GM21723 (cell line): ENCODE results near the gene REV3L.

Experiments used
- ATAC-seq: cut with Tn5 transposase; IDR thresholded peaks from one replicate; pipeline ENCODE4 v1.9.1; 2021; ENCODE audit warnings: mild to moderate bottlenecking, moderate library complexity; ENCODE audit not compliant: unreplicated experiment

Gene REV3L

DNA sequence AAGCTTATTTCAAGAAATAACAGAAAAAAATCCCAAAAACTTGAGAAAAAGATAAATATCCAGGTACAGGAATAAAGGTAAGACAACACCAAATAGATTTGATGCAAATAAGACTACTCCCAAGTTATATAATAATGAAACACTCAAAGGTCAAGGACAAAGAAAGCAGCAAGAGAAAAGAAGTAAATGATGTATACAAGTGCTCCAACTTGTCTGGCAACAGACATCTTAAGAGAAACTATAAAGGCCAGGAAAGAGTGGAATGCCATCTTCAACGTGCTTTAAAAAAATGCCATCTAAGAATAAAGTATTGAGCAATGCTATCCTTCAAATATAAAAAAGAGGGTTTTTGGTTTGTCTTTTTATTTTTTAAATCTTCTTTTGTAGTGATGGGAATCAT, 54.2 kb downstream of the REV3L start:
- no peak for ATAC-seq

DNA sequence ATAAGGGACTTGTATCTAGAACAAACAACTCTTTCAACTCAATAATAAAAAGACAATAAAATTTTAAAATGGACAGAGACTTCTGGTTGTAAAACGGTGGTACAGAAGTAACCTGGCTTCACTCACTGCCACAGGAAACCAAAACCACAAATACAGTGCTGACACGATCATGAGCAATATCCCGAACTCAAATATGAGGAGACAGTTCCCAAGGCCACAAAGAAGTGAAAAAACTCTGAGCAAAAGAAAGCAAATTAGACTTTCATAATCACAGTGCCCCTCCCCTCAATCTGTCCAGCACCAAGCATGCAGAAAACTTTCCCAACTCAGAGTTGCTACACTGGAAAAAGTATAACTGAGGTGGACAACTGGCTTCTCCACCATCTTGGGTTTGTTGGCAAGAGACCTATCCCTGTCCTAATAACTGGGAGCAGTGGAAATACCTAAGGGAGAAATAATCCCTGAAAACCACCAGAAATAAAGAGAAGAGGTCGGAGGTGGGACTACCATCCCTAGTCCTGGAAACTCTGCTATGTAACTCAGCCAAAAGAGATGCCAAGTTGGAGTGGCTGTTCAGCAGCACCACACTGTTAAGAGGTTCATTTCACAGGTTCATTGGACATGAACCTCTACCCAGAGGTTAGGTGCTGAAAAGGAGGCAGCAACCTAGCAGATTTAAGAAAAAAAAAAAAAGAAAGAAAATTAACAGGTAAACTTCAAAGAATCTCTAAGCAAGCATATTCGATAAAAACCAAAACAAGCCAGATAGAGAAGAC, 55.5 kb downstream of the REV3L start:
- peak; percentile 57 for ATAC-seq

DNA sequence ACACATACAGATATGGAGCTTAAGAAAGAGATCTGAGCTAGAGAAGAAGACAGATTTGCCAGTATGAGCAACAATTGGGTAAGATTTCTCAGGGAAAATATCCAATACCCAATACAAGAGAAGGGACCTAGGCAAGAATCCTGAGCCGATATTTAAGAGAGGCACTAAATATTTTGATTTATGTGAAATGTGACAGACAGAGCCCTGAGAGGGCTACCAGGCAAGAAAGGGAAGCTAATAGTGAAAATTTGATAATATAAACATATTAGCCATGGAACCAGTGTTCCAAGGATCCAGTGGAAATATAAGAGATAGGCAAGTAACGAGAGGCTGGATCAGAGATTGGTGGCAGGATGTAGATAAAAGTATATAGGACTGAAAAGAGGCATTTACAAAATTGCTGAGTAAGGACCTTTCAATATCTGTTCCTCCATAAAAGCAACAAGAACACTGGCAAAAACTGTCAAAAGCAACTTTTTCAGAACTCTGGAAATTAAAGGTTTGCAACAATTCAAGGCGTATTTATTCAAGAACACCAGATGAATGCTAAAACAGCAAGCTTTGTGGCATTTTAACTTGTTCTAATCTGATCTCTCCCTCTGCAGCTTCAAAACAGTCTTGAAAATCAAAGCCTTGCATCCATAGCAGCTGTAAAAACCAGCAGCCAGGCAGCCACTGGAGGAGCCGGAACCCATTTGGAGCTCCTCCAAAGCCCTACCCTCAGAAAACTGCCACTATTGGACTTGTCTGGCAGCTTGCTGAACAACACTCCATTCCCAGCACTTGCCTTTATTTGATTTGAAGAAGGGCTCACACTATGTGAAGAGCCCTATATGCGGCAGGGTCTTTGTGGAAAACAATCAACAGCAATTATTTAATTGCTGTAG, 58.8 kb downstream of the REV3L start:
- ATAC-seq, result no peak

DNA sequence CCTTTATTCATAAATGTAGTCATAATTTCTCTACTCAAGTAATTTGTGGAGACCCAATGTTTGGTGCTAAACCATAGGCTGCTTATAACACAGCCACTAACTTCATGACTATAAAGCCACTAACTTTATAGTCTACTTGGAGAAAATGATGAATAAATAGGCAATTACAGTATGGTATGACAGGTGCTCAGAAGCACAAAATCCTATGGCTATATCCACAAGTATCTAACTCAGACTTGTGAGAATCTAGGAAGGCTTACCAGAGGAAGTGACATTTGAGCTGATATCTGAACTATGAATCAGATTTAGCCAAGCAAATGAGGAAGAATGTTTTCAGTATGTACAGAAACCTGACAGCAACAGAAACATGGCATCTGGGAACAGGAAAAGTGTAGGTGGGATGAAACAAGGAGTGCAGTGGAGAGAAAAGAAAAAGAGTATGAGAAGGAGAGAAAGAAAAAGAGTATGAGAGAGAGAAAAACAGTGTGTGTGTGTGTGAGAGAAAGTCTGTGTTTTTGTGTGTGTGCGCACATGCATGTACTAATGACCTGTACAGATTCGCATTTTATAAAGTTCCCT, 59.9 kb downstream of the REV3L start:
- ATAC-seq, result no peak

DNA sequence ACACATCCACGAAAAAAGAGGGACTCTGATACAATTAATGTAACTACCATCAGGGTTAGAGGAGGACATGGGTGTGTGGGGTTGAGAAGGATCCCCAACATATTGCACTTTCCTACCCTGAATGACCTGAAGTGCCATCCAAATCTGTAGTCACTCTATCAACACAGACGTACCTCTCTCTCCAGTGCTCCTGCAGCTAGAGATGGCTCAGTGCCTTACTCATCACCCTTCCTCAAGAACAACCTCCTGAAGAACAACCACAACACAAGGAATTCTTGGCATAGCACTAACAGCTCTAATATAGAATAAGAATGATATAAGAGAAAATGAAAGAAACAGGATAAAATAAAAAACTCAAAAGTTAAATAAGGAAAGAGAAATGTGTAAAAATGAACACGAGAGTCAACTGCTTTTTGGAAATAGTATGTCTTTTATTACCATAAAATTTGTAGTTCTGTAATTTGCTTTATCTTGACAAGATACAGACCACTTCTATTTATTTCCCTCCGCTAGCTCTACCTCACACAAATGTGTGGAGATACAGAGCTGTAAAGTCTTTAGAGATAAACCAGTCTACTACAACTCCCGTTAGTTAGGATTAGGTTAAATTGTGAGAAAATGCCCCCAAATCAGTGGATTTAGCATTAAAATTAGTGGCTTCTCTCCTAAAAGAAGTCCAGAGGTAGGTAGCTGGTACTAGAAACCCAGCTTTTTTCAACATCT, 63.9 kb downstream of the REV3L start:
- no peak for ATAC-seq

DNA sequence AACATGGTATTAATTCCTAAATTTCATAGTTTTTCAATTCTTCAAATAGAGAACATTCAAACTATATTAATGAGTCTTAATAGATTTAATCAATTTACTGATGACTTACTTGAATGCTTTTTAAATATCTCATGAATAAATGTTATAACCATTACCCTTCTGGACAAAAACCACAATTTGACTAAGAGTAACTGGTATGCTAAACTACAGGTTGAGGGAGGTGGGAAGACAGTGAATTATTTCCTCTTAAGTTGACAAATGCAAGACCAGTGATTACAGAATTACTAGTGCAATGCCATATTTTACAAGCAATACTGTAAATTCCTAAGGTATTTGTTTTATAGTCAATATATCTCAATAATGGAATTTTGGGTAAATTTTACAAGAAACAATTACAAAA, 65.1 kb downstream of the REV3L start:
- no peak for ATAC-seq

DNA sequence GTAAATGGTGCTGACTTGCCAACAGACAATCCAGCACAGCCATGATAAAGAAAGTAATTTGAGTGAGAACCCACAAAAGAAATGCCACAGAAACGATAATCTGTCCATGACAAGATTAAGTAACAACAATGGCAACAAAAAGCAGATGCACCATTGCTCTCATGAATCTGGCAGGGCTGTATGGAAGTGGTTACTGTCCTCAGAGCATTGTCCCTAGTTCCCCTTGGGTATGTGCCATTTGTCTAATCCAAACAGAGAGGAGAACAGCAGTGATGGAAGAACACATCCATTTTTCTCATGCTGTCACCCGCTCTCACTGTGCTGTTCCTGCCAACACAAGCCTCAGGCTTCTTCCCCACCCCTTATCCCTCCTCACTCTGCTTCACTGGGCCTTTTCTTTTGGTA, 65.8 kb downstream of the REV3L start:
- ATAC-seq, result no peak

DNA sequence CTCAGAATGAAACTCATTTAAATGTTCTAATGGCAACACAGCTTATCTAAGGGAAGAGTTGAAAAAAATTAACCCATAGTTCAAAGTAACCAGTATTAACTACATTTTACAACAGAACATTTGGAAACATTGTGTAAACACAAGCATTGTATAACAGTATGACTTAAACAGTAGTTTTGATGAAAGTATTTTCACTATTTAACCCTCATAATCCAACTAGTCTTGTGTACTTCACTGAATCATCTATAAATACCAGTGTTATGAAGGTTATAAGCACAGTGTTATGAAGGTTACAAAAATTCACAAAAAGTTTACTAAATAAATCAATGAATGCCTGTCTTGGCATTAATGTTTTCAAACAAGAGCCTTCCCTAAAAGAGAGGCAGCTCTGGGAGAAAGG, 66.5 kb downstream of the REV3L start:
- no peak for ATAC-seq

DNA sequence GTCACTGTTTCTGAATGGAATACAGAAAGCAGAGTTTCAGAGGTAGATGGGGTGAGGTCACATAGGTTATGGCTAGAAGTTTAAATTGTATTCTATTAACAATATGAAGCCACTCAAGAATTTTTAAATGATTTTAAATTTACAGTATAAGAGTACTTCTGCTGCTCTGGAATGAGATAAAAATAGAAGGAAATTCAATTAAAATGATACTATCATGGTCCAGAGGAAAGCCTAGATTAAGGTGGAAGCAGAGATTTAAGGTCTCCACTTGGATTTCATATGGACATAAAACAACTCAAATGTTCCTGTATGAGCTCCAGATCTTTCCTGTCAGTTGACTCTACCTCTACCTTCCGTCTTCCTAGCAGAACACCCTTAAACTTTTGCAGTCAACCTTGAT, 68.6 kb downstream of the REV3L start:
- ATAC-seq, result no peak

DNA sequence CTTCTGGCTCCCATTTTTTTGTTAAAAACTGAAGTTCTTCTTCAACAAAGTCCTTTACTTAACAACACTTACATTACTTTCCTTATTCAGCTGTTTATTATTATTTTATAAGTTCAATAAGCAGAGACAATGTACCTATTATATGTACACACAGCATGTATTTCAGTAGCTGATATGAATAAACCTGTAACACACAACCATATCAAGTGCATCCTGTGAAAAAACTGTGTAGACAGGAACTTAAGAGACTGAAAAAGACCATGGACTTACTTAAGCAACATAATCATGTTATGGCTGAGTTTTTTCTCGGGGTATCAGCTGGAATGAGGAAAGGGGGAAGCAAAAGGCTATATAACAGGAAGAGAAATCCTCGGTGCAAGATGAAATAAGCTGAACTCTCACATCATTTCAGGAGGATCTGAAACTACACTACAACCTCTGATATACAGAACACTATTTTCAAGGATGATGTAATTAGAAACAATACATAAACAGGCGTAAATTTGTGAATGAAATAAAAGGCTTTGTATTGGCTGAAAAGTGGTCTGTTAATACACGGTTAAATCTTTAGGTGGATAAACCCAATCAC, 70.9 kb downstream of the REV3L start:
- peak; percentile 68 for ATAC-seq

DNA sequence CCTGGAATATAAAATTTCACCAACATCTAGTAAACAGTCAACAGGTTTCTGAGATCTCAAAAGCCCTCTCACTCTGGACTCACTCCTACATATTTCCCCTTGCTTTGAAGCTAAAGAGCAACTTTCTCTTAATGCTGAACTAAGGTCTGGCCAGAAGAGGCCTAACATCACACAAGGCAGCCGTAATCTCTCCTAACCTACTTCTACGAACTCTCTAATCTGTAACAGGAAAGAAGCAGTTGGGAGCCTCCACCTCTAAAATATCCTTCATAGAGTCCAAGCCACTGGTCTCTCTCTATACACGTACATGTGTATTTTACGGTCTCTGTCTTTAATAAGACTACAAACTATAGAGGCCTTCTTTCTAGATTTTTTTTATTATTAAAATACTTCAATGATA, 72.0 kb downstream of the REV3L start:
- ATAC-seq, result no peak

DNA sequence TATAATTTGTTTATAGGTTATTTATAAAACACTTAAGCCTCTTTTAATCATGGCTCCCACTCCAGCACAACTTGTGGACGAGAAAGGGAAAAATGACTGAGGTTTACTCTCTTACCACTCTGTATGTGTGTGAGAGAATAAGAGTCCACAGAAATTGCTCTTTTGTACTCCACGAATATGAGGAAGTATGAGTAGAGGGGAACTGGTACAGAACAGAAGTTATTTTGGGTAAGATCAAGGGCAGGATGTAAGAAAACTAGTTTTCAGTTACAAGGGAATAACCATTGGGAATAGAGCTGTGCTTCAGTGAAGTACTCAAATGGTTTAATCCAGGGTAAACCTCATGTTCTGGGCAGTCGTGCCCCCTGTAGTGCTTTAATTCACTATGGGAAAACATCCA, 72.6 kb downstream of the REV3L start:
- ATAC-seq, result no peak

DNA sequence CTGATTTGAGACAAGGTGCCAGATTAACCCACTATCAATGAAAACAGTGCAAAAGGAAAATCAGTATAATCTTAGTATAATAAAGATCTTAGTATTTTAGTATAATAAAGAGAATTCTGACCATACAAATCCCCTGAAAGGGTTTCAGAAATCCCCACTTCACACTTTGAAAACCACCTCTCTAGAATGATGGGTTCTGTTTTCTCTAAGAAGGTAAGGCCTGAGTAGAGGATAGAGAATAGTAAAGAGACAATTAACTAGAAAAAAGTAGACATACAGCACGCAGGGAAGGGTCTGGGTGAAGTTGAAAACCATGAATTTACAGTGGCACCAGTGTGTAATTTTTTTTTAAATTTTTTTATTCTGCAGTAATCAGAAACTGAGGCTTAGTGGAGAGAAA, 73.6 kb downstream of the REV3L start:
- ATAC-seq, result no peak

DNA sequence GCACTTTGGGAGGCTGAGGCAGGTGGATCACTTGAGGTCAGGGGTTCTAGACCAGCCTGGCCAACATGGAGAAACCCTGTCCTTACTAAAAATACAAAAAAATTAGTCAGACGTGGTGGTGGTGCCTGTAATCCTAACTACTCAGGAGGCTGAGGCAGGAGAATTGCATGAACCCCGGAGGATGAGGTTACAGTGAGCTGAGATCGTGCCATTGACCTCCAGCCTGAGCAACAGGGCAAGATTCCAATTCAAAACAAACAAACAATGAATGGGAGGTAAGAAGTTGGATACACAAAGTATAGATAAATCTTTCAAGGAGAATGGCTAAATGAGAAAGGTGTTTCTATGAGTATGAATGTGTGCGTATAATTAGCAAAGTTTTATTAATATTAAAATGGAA, 75.3 kb downstream of the REV3L start:
- no peak for ATAC-seq

DNA sequence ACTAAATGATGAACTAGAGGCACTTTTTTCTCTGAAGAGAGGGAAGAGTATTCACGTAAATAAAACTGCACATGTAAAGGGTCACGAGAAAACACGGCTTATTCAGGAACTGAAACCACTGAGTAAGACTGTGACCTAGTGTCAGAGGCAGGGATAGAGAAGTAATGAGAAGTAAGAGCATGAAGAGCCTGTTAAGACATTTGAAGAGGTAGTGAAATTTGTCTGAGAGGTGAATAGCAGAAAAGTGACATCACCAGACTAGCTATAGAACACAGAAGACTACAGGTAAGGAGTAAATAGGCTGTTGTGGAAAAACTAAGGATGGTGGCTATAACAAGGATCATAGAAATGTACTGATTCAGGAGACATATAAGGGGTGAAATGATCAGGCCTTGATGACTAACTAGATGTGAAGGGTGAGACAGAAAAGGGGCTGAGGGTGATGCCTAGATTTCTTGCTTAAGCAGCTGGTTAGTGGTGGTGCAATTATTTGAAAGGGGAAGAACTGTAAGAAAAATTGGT, 76.8 kb downstream of the REV3L start:
- peak; percentile 99 for ATAC-seq

DNA sequence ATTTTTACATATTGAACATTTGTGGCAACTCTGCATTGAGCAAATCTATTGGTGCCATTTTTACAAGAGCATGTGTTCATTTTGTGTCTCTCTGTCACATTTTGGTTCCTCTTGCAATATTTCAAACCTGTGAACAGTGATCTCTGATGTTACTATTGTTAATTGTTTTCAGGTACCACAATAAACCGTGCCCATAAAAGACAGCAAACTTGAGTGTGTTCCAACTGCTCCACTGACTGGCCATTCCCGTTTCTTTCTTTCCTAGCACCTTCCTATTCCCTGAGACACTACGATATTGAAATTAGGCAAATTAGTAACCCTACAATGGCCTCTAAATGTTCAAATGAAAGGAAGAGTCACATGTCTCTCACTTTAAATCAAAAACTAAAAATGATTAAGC, 79.6 kb downstream of the REV3L start:
- ATAC-seq, result no peak

DNA sequence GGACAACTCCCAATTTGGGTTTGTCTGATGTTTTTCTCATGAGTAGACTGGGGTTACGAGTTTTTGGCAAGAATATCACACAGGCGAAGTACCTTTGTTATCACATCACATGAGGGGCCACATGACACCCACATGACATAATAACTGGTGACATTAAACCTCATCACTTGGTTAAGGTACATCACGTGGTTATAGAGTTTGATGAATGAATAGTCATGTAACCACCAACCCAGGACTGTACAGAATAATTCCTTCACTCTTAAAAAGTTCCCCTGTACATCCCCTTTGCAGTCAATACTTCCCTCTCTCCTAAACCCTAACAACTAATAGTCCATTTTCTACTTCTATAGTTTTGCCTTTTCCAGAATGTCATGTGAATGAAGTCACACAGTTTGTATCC, 83.4 kb downstream of the REV3L start:
- no peak for ATAC-seq

DNA sequence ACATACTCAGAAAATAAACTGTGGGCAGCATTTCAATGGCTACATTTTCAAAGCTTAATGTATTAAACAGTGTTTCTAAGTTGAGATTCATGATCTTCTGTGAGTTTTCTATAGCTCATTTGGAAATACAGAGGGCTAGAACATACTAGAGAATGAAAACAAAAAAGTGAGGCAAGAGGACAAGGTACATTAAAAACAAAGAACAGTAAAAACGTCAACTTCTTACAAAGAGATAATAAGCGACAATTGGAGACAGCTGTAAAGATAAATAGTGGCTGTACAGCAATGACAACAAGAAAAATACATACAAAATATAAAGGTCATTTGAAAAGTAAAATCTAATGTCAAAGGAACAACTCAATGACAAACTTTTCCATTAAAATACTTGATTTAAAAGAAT, 94.3 kb downstream of the REV3L start:
- no peak for ATAC-seq

DNA sequence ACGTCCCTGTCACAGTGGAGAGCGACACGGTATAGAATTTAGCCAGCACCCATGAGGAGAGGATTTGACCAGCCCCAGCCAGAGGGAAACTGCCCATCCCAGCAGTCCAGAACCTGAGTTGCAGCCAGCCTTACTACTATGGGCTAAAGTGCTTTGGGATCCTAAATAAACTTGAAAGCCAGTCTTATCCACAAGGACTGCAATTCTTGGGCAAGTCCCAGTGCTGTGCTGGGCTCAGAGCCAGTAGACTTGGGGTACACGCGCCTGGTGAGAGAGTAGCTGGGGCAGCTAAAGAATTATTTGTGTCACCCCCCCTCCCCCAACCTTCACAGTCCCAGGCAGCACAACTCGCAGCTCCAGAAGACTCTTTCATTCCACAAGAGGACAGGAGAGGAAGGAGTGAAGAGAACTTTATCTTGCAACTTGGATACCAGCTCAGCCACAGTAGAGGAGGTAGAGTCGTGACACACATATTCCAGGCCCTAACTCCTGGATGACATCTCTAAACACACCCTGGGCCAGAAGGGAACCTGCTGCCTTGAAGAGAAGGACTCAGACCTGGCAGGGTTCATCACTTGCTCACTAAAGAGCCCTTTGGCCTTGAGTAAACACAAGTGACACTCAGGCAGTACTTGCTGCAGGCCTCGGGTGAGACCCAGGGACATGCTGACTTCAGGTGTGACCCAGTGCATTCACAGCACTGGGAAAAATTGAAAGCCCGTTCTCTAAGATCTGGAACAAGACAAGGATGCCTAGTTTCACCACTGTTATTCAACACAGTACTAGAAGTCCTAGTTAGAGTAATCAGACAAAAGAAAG, 100.3 kb downstream of the REV3L start:
- no peak for ATAC-seq

DNA sequence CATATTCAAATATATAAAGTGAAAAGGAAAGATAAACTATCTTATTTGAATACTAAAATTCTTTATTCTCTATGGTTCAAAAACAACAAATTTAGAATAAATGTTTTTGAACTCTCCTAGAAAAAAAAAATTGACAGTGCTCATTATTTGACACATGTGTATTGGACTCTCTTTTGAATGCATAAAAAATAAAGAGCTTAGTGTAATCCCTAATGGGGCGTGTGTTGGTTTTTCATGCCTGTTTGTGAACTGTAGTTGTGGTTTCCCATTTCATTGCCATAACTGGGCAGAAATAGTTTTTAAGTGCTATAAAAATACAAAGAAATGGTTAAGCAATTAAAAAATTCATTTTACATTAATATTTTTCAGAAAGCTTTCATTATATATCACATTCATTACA, 101.3 kb downstream of the REV3L start:
- ATAC-seq, result no peak
